ENCODE measurements around the gene TUBE1.
A peak's percentile ranks its signal among the peaks of the same experiment; 100 is the strongest.

TUBE1 gene

GRCh38 chr6:112033791-112034615, 53.3 kb downstream of the TUBE1 start:
- no peak for DNase-seq

- no peak for DNase-seq
Observed at GRCh38 chr6:112032728-112033127, 54.6 kb downstream of the TUBE1 start.

GRCh38 chr6:112031960-112032359, 55.3 kb downstream of the TUBE1 start:
- DNase-seq: no peak

- DNase-seq: no peak
Observed at GRCh38 chr6:112030961-112031660, 56.2 kb downstream of the TUBE1 start.

DNA sequence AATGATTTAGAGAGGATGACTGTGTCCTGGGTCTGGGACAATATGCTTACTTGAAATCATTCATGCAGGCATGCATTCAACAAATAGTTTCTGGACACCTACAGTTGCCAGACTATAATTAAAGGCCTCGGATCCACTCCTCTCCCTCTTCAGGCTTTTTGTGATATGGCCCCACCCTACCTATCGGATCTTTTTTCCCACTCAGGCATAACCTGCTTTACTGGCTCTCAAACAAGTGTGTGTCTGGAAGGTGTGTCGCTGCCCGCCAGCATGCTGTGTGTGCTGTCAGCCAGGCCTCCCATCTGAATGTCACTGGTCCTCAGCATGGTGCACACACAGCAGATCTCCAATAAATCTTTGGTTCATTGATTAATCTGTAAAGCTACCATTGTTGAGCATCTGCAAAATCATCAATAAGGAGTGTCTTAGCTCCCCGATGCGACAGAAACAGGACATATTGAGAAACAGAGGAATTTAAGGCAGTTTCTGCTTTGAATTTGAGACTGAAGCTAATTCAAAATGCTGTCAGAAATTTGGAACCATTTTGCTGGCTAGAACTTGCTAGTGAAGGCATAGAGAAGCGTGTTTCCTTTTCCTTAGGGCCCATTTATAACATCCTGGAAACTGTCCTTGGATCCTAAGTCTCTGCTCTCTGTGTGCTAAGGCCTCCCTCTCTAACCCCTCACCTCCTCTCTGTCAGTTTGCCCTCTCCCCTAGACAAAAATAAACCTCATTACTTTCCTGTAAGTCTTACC, 56.9 kb downstream of the TUBE1 start:
- no peak for DNase-seq

- peak; percentile 85 to 87 for DNase-seq
Observed at GRCh38 chr6:112029045-112029822, 58.0 kb downstream of the TUBE1 start.

DNA sequence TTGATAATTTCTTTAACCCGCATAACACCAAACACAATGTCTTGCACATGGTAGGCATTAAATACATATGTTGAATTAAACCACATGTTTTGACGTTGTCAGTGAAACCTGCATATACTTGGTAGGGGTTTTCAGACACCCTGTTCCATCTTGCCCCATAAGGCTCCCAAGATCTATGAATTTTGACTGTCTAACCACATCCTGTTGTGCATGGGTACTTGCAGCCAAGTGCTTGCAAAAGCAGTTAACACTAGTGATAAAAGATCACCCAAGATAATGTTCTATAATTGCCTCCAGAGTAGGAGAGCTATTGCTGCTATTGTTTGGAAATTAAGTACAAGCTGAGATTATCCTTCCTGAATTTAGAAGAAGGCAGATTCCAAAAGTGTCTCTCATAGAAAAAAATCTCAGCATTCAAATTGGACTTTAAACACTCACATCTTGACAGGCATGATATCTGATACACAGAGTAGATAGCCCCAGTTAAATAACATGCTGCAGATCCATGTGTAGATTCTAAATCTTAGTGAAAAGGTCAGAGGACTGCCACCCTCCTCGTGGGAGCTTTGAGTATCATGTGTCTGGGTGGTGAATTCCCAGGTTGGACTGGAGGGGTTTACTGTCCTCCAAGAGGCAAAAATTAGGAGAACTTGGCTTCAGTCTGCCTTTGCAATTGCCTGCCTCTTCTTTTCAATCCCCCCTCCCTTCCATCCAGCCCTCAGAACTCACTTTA, 59.2 kb downstream of the TUBE1 start:
- DNase-seq: no peak

DNA sequence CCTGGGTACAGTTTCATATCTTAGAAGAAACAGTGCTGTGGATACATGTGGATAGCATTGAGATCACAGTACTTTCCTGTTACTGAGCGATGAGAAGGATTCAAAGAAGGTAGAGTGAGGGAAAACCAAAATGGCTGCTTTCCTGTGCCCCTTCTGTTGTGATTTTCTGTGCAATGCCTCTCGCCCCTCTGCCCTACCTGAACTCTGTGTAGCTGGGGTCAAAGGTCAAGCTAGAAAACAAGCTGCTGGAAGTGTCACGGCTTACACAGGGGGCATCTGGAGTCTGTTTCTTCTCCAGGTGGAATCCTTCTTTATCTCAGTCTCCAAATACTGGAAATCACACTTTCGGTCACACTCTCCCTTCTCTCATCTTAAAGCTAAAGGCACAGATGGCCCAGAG, 60.3 kb downstream of the TUBE1 start:
- no peak for DNase-seq

DNA sequence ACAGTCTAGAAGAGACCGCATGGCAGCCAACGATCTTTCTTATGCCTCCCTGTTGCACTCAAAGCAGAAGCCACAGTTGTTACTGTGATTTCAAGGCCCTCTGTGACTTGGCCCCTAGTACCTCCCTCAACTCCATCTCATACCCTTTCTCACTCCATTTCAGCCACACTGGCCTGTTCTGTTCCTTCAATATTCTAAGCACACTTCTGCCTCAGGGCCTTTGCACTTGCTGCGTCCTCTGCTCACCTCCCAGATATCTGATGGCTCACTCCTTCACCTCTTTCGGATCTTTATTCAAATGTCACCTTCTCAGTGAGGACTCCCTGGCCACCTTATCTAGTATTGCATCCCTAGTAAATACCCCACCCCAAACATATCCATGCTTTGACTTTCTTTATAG, 62.8 kb downstream of the TUBE1 start:
- DNase-seq: no peak

GRCh38 chr6:112022749-112023148, 64.5 kb downstream of the TUBE1 start:
- no peak for DNase-seq

DNA sequence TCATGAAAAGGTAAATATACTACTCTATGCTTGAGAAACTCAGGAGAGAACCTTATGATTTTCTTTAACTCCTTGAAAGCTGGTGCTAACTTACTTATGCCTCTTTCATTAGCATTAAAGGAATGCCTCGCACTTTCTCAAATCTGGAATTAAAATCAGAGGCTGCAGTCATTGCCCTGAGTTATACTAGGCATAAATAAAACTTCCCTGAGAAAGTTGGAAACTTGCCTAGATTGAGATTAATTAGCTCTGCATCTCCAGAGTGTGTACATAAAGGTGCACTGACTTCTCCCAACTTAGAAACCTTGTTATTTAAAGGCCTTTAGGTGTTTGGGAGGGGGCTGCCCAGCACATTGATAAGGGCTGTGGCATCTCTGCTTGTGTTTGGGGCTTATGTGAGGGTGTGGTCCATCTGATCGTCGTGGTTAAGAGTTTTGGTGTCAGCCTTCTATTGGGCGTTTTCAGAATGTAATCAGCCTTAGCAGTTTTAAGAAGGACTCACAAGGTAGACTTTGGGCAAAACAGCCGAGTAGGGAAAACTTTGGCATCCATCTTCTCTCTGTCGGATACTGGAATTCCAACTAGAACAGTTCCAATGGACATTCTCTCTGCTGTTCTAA, 65.5 kb downstream of the TUBE1 start:
- no peak for DNase-seq
